ENCODE data around the gene HMOX1. TPM values are rescaled to one million over a fixed set of nuclear protein-coding genes. Genes with fewer than 3 reads are reported as not detected.

HMOX1 gene
- polyA plus RNA-seq, 1 donor (not counting 4 experiments of a cell fraction or from before 2014, with no cell fraction given), result 1.5 TPM

GRCh38 chr22:35378621-35379020, 2.3 kb upstream of the HMOX1 start:
- no peak for FAIRE-seq
- H3K4me2 ChIP-seq (ENCODE audit: control insufficient read depth, extremely low read depth, insufficient read depth, low read depth, low read length), result no peak overlapping the region

GRCh38 chr22:35379146-35379993, 1.5 kb upstream of the HMOX1 start:
- FAIRE-seq (no peak), DNase-seq (ENCODE audit: low read depth, low spot score) (no peak)
- Histone ChIP-seq H3K4me3 (ENCODE audit: control insufficient read depth in 2 of 3, extremely low read depth in 1 of 3, insufficient read depth in 2 of 3, low read depth in 1 of 3, low read length in 3 of 3) (no peak overlapping the region), H2AFZ (ENCODE audit: control insufficient read depth, low read length) (no peak overlapping the region), H4K20me1 (ENCODE audit: control insufficient read depth, extremely low read depth, insufficient read depth, low read length) (no peaks in the 10 kb centered on the region), H3K9me3 (ENCODE audit: control insufficient read depth, low read depth, low read length) (no peaks in the 10 kb centered on the region), H3K27ac (ENCODE audit: control insufficient read depth, insufficient read depth, low read length) (no peak overlapping the region), H3K4me1 (ENCODE audit: control insufficient read depth, extremely low read depth, insufficient read depth, low read length) (peaks cover 20% of the 10 kb centered on the region), H3K4me2 (ENCODE audit: control insufficient read depth, extremely low read depth, insufficient read depth, low read depth, low read length) (no peak overlapping the region), H3K9me1 (ENCODE audit: control insufficient read depth, extremely low read depth, insufficient read depth, low read length) (no peaks in the 10 kb centered on the region), H3K9ac (ENCODE audit: control insufficient read depth, extremely low read depth, insufficient read depth, low read length) (no peak overlapping the region), H3K79me2 (ENCODE audit: control insufficient read depth, insufficient read depth, low read length) (no peaks in the 10 kb centered on the region), H3K27me3 (ENCODE audit: control insufficient read depth, extremely low read depth, insufficient read depth, low read length) (no peaks in the 10 kb centered on the region), H3K36me3 (ENCODE audit: control insufficient read depth in 2 of 2, extremely low read depth in 1 of 2, insufficient read depth in 2 of 2, low read length in 2 of 2) (peaks cover 0 to 5% of the 10 kb centered on the region in 2 experiments)
- dilution Hi-C loops (cut with MboI; ENCODE audit: extremely low pct_ligation_motif_present, low sequenced_read_pairs), result no loop called here
- no peak for TF ChIP-seq CTCF (optimal IDR thresholded peaks at IDR 0.05 in 1 of 3, IDR thresholded peaks at IDR 0.05 in 1 of 3, conservative IDR thresholded peaks at IDR 0.05 in 1 of 3; ENCODE audit: extremely low read depth in 1 of 3, insufficient read depth in 2 of 3, low read length in 3 of 3)
- TF ChIP-seq EZH2 (IDR thresholded peaks at IDR 0.05; ENCODE audit: low read length), result no peak

More at GRCh38 chr22:35378621-35379020, 2.3 kb upstream of the HMOX1 start:
- TF ChIP-seq CTCF (optimal IDR thresholded peaks at IDR 0.05 in 1 of 3, IDR thresholded peaks at IDR 0.05 in 1 of 3, conservative IDR thresholded peaks at IDR 0.05 in 1 of 3; ENCODE audit: extremely low read depth in 1 of 3, insufficient read depth in 2 of 3, low read length in 3 of 3), result no peak
- TF ChIP-seq EZH2 (IDR thresholded peaks at IDR 0.05; ENCODE audit: low read length), result no peak
- no peaks in the 10 kb centered on the region for H3K9me1 ChIP-seq (ENCODE audit: control insufficient read depth, extremely low read depth, insufficient read depth, low read length)
- no peak overlapping the region for H3K9ac ChIP-seq (ENCODE audit: control insufficient read depth, extremely low read depth, insufficient read depth, low read length)
- no peak overlapping the region for H2AFZ ChIP-seq (ENCODE audit: control insufficient read depth, low read length)
- no peak overlapping the region for H3K4me3 ChIP-seq (ENCODE audit: control insufficient read depth in 2 of 3, extremely low read depth in 1 of 3, insufficient read depth in 2 of 3, low read depth in 1 of 3, low read length in 3 of 3)
- H4K20me1 ChIP-seq (ENCODE audit: control insufficient read depth, extremely low read depth, insufficient read depth, low read length), result no peaks in the 10 kb centered on the region
- no peak overlapping the region for H3K27ac ChIP-seq (ENCODE audit: control insufficient read depth, insufficient read depth, low read length)
- peaks cover 0 to 2% of the 10 kb centered on the region in 2 experiments for H3K36me3 ChIP-seq (ENCODE audit: control insufficient read depth in 2 of 2, extremely low read depth in 1 of 2, insufficient read depth in 2 of 2, low read length in 2 of 2)
- no peaks in the 10 kb centered on the region for H3K27me3 ChIP-seq (ENCODE audit: control insufficient read depth, extremely low read depth, insufficient read depth, low read length)
- dilution Hi-C loops (cut with MboI; ENCODE audit: extremely low pct_ligation_motif_present, low sequenced_read_pairs), result no loop called here
- H3K9me3 ChIP-seq (ENCODE audit: control insufficient read depth, low read depth, low read length), result no peaks in the 10 kb centered on the region
- DNase-seq (ENCODE audit: low read depth, low spot score), result no peak
- H3K4me1 ChIP-seq (ENCODE audit: control insufficient read depth, extremely low read depth, insufficient read depth, low read length), result peaks cover 20% of the 10 kb centered on the region
- no peaks in the 10 kb centered on the region for H3K79me2 ChIP-seq (ENCODE audit: control insufficient read depth, insufficient read depth, low read length)
